H1 (cell line): ENCODE measurements around the gene NUDT2. TPM values are rescaled to one million over a fixed set of nuclear protein-coding genes. Genes with fewer than 3 reads are reported as not detected.

Experiments used
- CTCF ChIA-PET: fragments of 300-600 bp; sonication (Branson Sonifier 250); formaldehyde crosslinking; loops from one replicate; lab custom pipeline; 2021; ENCODE audit not compliant: partially characterized antibody; lab: Charles Lee
- POLR2A ChIA-PET: fragments of 300-600 bp; sonication (Branson Sonifier 250); formaldehyde crosslinking; loops from one replicate; lab custom pipeline; 2021; ENCODE audit warnings: inconsistent platforms; ENCODE audit not compliant: partially characterized antibody; lab: Charles Lee
- DNase-seq, 2 experiments: peaks; one replicate each; pipeline versions ENCODE4 v3.0.0 to v3.0.0-alpha.2; 2010 to 2022; ENCODE audit warnings: low spot score in 2 of 2, low read depth in 1 of 2, mixed read lengths in 1 of 2
- FAIRE-seq: peaks from 2 replicates; lab custom pipeline; 2011; peaks lifted over from hg19 to GRCh38; lab: Jason Lieb, UNC
- H2AFZ ChIP-seq: 2 replicates; pipeline ENCODE4 v1.8.1; 2012; ENCODE audit warnings: low read length, inconsistent platforms
- H2AK5ac ChIP-seq: 2 replicates; pipeline ENCODE4 v1.6.1; 2013; ENCODE audit warnings: low read depth, low read length
- H2BK120ac ChIP-seq: replicated peaks from 2 replicates; pipeline ENCODE3; 2013; ENCODE audit warnings: low read depth, low read length, inconsistent platforms
- H2BK12ac ChIP-seq: 2 replicates; pipeline ENCODE4 v1.6.1; 2013; ENCODE audit warnings: low read depth, low read length
- H2BK15ac ChIP-seq: 2 replicates; pipeline ENCODE4 v1.6.1; 2013; ENCODE audit warnings: low read length
- H2BK20ac ChIP-seq: 2 replicates; pipeline ENCODE4 v1.6.1; 2013; ENCODE audit warnings: low read length
- H2BK5ac ChIP-seq: 2 replicates; pipeline ENCODE4 v1.6.1; 2013; ENCODE audit warnings: low read depth, low read length
- H3K14ac ChIP-seq: 2 replicates; pipeline ENCODE4 v1.6.1; 2013; ENCODE audit warnings: inconsistent platforms; ENCODE audit not compliant: insufficient read length
- H3K18ac ChIP-seq: 2 replicates; pipeline ENCODE4 v1.6.1; 2013; ENCODE audit warnings: low read length; ENCODE audit errors: extremely low read depth
- H3K23ac ChIP-seq: 2 replicates; pipeline ENCODE4 v1.6.1; 2013; ENCODE audit warnings: inconsistent platforms; ENCODE audit not compliant: insufficient read length
- H3K23me2 ChIP-seq: 2 replicates; pipeline ENCODE4 v1.6.1; 2013; ENCODE audit warnings: low read depth, low read length
- H3K27ac ChIP-seq: 2 replicates; pipeline ENCODE4 v1.6.1; 2011; ENCODE audit warnings: low read depth, low read length, inconsistent platforms
- H3K27me3 ChIP-seq, 4 experiments: replicated peaks in 1 of 4; 1 replicate in 1 of 4; 2 replicates in 3 of 4; pipeline versions ENCODE4 v1.6.1 to v1.8.1; 2011 to 2013; ENCODE audit warnings: low read length in 3 of 4, mild to moderate bottlenecking in 3 of 4, inconsistent platforms in 2 of 4, mixed read lengths in 2 of 4, moderate library complexity in 1 of 4; ENCODE audit not compliant: control insufficient read depth in 3 of 4, insufficient read depth in 3 of 4; ENCODE audit errors: extremely low read depth in 1 of 4
- H3K36me3 ChIP-seq, 4 experiments: 2 replicates each; pipeline versions ENCODE4 v1.6.1 to v1.8.1; 2011 to 2013; ENCODE audit warnings: mild to moderate bottlenecking in 4 of 4, low read length in 3 of 4, moderate library complexity in 2 of 4, control low read depth in 1 of 4, inconsistent platforms in 1 of 4; ENCODE audit not compliant: insufficient read depth in 4 of 4, control insufficient read depth in 2 of 4
- H3K4ac ChIP-seq: replicated peaks from 2 replicates; pipeline ENCODE3; 2013; ENCODE audit warnings: low read length, low read depth, mixed read lengths, inconsistent platforms; ENCODE audit not compliant: insufficient read length
- H3K4me1 ChIP-seq, 4 experiments: replicated peaks in 1 of 4; 1 replicate in 1 of 4; 2 replicates in 3 of 4; pipeline versions ENCODE4 v1.6.1 to v1.8.1; 2011 to 2013; ENCODE audit warnings: low read length in 3 of 4, inconsistent platforms in 2 of 4, mixed read lengths in 1 of 4; ENCODE audit not compliant: insufficient read depth in 4 of 4, control insufficient read depth in 3 of 4
- H3K4me2 ChIP-seq, 2 experiments: 2 replicates each; pipeline versions ENCODE4 v1.6.1 to v1.8.1; 2011 to 2013; ENCODE audit warnings: low read depth in 2 of 2, low read length in 2 of 2, control low read depth in 1 of 2, inconsistent platforms in 1 of 2, mild to moderate bottlenecking in 1 of 2; ENCODE audit not compliant: insufficient read depth in 1 of 2
- H3K4me3 ChIP-seq, 4 experiments: fragments of 200-600, 300-600 bp in 1 of 4; sonication (generic), shearing (Covaris generic), sonication (Bioruptor Twin) in 1 of 4; 2 replicates each; pipeline versions ENCODE4 v1.5.1 to v1.8.1; 2011 to 2016; ENCODE audit warnings: low read length in 4 of 4, low read depth in 3 of 4, control low read depth in 2 of 4, inconsistent platforms in 2 of 4, mild to moderate bottlenecking in 2 of 4, mixed read lengths in 1 of 4, moderate library complexity in 1 of 4; ENCODE audit not compliant: insufficient read depth in 2 of 4; ENCODE audit errors: extremely low read depth in 1 of 4
- H3K56ac ChIP-seq: replicated peaks from 2 replicates; pipeline ENCODE3; 2013; ENCODE audit warnings: low read depth, mild to moderate bottlenecking, mixed read lengths, low read length, inconsistent platforms; ENCODE audit not compliant: insufficient read length
- H3K79me1 ChIP-seq: 2 replicates; pipeline ENCODE4 v1.6.1; 2013; ENCODE audit warnings: low read depth, low read length, control low read depth
- H3K79me2 ChIP-seq, 2 experiments: 2 replicates each; pipeline versions ENCODE4 v1.6.1 to v1.8.1; 2012 to 2013; ENCODE audit warnings: low read length in 2 of 2, mild to moderate bottlenecking in 2 of 2, inconsistent platforms in 1 of 2; ENCODE audit not compliant: insufficient read depth in 2 of 2, control insufficient read depth in 1 of 2
- H3K9ac ChIP-seq, 4 experiments: replicated peaks in 1 of 4; 1 replicate in 1 of 4; 2 replicates in 3 of 4; pipeline versions ENCODE4 v1.6.1 to v1.8.1; 2011 to 2013; ENCODE audit warnings: low read depth in 3 of 4, low read length in 3 of 4, control low read depth in 2 of 4, mild to moderate bottlenecking in 2 of 4, moderate library complexity in 2 of 4, inconsistent platforms in 1 of 4; ENCODE audit errors: extremely low read depth in 1 of 4
- H3K9me3 ChIP-seq, 2 experiments: 2 replicates each; pipeline versions ENCODE4 v1.6.1 to v1.8.1; 2012 to 2013; ENCODE audit warnings: mild to moderate bottlenecking in 2 of 2, moderate library complexity in 2 of 2, control low read depth in 1 of 2, inconsistent platforms in 1 of 2, low read depth in 1 of 2, low read length in 1 of 2, mixed read lengths in 1 of 2; ENCODE audit not compliant: insufficient read depth in 2 of 2
- H4K20me1 ChIP-seq, 2 experiments: replicated peaks in 1 of 2; 2 replicates each; pipeline versions ENCODE3 to v1.8.1; 2011 to 2013; ENCODE audit warnings: inconsistent platforms in 2 of 2, low read length in 2 of 2, mild to moderate bottlenecking in 1 of 2; ENCODE audit not compliant: insufficient read depth in 2 of 2, control insufficient read depth in 1 of 2
- H4K5ac ChIP-seq: 2 replicates; pipeline ENCODE4 v1.6.1; 2013; ENCODE audit warnings: low read length, low read depth, mixed read lengths, inconsistent platforms; ENCODE audit not compliant: insufficient read length
- H4K8ac ChIP-seq: 2 replicates; pipeline ENCODE4 v1.8.0; 2013; ENCODE audit warnings: mild to moderate bottlenecking, moderate library complexity, low read length, inconsistent platforms; ENCODE audit not compliant: insufficient read depth; ENCODE audit errors: extremely low read depth
- H4K91ac ChIP-seq: replicated peaks from 2 replicates; pipeline ENCODE3; 2013; ENCODE audit warnings: low read length, mixed read lengths, inconsistent platforms; ENCODE audit not compliant: insufficient read length
- CBX8 ChIP-seq: fragments of 300-800, 300-1000 bp; sonication (generic); IDR thresholded peaks from 2 replicates; pipeline ENCODE4 v1.7.1; 2016; ENCODE audit warnings: low read depth, low read length, borderline replicate concordance
- CREB1 ChIP-seq: IDR thresholded peaks from 2 replicates; pipeline ENCODE4 v1.6.1; 2012; ENCODE audit warnings: inconsistent platforms
- CTBP2 ChIP-seq: IDR thresholded peaks from 2 replicates; pipeline ENCODE4 v1.7.0; 2011; ENCODE audit warnings: borderline replicate concordance, mild to moderate bottlenecking, moderate library complexity, mixed read lengths, low read length; ENCODE audit not compliant: insufficient read depth, insufficient read length
- KDM1A ChIP-seq: fragments of 200-600, 300-600 bp; sonication (generic); IDR thresholded peaks from 2 replicates; pipeline ENCODE4 v1.7.1; 2016; ENCODE audit warnings: mild to moderate bottlenecking, low read length, borderline replicate concordance
- NANOG ChIP-seq: IDR thresholded peaks from 2 replicates; pipeline ENCODE4 v1.6.1; 2011; ENCODE audit warnings: low read length, low read depth, mild to moderate bottlenecking, inconsistent platforms; ENCODE audit not compliant: insufficient read depth, poor library complexity, severe bottlenecking
- RNF2 ChIP-seq: fragments of 200-900, 300-1000 bp; sonication (generic); IDR thresholded peaks from 2 replicates; pipeline ENCODE4 v1.7.1; 2016; ENCODE audit warnings: borderline replicate concordance, low read depth, mild to moderate bottlenecking, antibody characterized with exemption, low read length; ENCODE audit not compliant: poor library complexity, severe bottlenecking; ENCODE audit errors: missing control alignments
- RXRA ChIP-seq: IDR thresholded peaks from 2 replicates; pipeline ENCODE4 v1.6.1; 2011; ENCODE audit warnings: low read depth, mild to moderate bottlenecking, low read length, moderate library complexity; ENCODE audit not compliant: insufficient read depth
- SIN3A ChIP-seq, 2 experiments: IDR thresholded peaks in 1 of 2; conservative IDR thresholded peaks in 1 of 2; 2 replicates each; pipeline ENCODE4 v1.6.1; 2011 to 2012; ENCODE audit warnings: low read length in 2 of 2, improper control_type of control experiment in 1 of 2, low read depth in 1 of 2, mild to moderate bottlenecking in 1 of 2
- SIRT6 ChIP-seq: IDR thresholded peaks from one replicate; pipeline ENCODE4 v1.7.1; 2012; ENCODE audit warnings: low read length, inconsistent platforms
- SP2 ChIP-seq: IDR thresholded peaks from 2 replicates; pipeline ENCODE4 v1.6.1; 2012; ENCODE audit warnings: mild to moderate bottlenecking, low read length, inconsistent platforms
- SUZ12 ChIP-seq: fragments of 200-600 bp; sonication (generic); IDR thresholded peaks from 2 replicates; pipeline ENCODE4 v1.6.1; 2012; ENCODE audit warnings: mild to moderate bottlenecking, inconsistent platforms, low read length, moderate library complexity, mixed read lengths
- TAF1 ChIP-seq: IDR thresholded peaks from 2 replicates; pipeline ENCODE4 v1.6.1; 2011; ENCODE audit warnings: mild to moderate bottlenecking, low read depth, low read length
- YY1 ChIP-seq: IDR thresholded peaks from 2 replicates; pipeline ENCODE4 v1.6.1; 2011; ENCODE audit warnings: low read depth, mild to moderate bottlenecking, low read length
- WGBS, 2 experiments: shearing (Covaris generic) in 1 of 2; methylation state at CpG; one replicate each; pipeline versions ENCODE4 v1.1.6 to v1.1.7; 2013 to 2015; ENCODE audit warnings: low lambda C conversion rate in 2 of 2, mixed read lengths in 2 of 2, inconsistent platforms in 1 of 2, low coverage in 1 of 2, missing lambda C conversion rate in 1 of 2; ENCODE audit not compliant: insufficient replicate concordance in 2 of 2, insufficient coverage in 1 of 2, insufficient read length in 1 of 2; ENCODE audit errors: extremely low coverage in 1 of 2, missing lambda C conversion rate in 1 of 2; 5-methylcytosine and 5-hydroxymethylcytosine counted together
- polyA plus RNA-seq, 7 experiments: library from polyadenylated mRNA; depleted of rRNA in 3 of 7; stranded (reverse) in 5 of 7; unstranded in 2 of 7; fragments of >200 nt in 5 of 7; fragments of 200-250 nt in 2 of 7; gene quantifications; 1 replicate in 5 of 7; 2 replicates in 1 of 7; 4 replicates in 1 of 7; pipeline versions ENCODE4 v1.2.1 to v1.2.3, GENCODE V29; 2011 to 2013; ENCODE audit warnings: missing spikeins in 2 of 7, mixed read lengths in 2 of 7
- total RNA-seq: library from RNA; stranded (reverse); fragmentation: NEBNext Ultra II Directional; extraction: Animal tissue kit (Norgen Biotek cat#: 25700); gene quantifications from 2 replicates; pipeline ENCODE4 v1.2.1, GENCODE V29; 2021

The NUDT2 gene
- total and polyA plus RNA-seq, 2 of the 8 experiments (the other 6 are each of a cell fraction or from before 2014, with no cell fraction given) = 16.7 to 23.7 TPM

GRCh38 chr9:34383904-34384303 lies 54.5 kb downstream of the NUDT2 start:
- no peak overlapping the region for H2BK120ac ChIP-seq
- no peak overlapping the region for H4K91ac ChIP-seq
- no peak overlapping the region for H2BK5ac ChIP-seq
- no peak overlapping the region for H3K14ac ChIP-seq
- H4K20me1 ChIP-seq = no peaks in the 10 kb centered on the region
- peaks cover 3 to 12% (median 4%) of the 10 kb centered on the region in 4 experiments; a peak in 6 of 7 replicates for H3K4me1 ChIP-seq
- no peak overlapping the region for H3K4me3 ChIP-seq
- CTCF ChIA-PET = interaction anchor here (19.4 kb wide), 1 partner anchor 46 kb away, joined by 350 read pairs; no protein-coding TSS in a partner anchor
- DNase-seq (no peak), FAIRE-seq (no peak)
- H3K79me2 ChIP-seq = no peaks in the 10 kb centered on the region
- TF ChIP-seq RNF2 = no peak
- no peak for TF ChIP-seq SP2
- TF ChIP-seq SIRT6 = no peak
- no peak for TF ChIP-seq YY1
- TF ChIP-seq NANOG = no peak
- TF ChIP-seq CBX8 = no peak
- no peak for TF ChIP-seq TAF1
- TF ChIP-seq RXRA = no peak
- TF ChIP-seq KDM1A = no peak
- no peak for TF ChIP-seq SUZ12
- no peak for TF ChIP-seq CREB1
- no peak for TF ChIP-seq SIN3A (conservative IDR thresholded peaks at IDR 0.05 in 1 of 2, IDR thresholded peaks at IDR 0.05 in 1 of 2; ENCODE audit: low read depth in 1 of 2, low read length in 2 of 2)
- no peak for TF ChIP-seq CTBP2
- no peak overlapping the region for H2AFZ ChIP-seq
- H3K9ac ChIP-seq = no peak overlapping the region
- H3K4me2 ChIP-seq = no peak overlapping the region
- peaks cover 3 to 31% (median 28%) of the 10 kb centered on the region in 4 experiments for H3K27me3 ChIP-seq
- no peak overlapping the region for H4K8ac ChIP-seq
- no peak overlapping the region for H3K4ac ChIP-seq
- no peak overlapping the region for H3K23ac ChIP-seq
- H4K5ac ChIP-seq = no peak overlapping the region
- H3K56ac ChIP-seq = no peak overlapping the region
- H2BK20ac ChIP-seq = no peak overlapping the region
- no peaks in the 10 kb centered on the region; a peak in 1 of 8 replicates for H3K36me3 ChIP-seq
- 86% methylated on average over 4 of the region's 4 CpGs; no CpG with 5 or more reads in 1 of the 2 experiments for WGBS, 2 experiments
- no peaks in the 10 kb centered on the region for H3K79me1 ChIP-seq
- H3K23me2 ChIP-seq = peaks cover 20% of the 10 kb centered on the region
- no peak overlapping the region for H2BK12ac ChIP-seq
- H2BK15ac ChIP-seq = no peak overlapping the region
- H3K27ac ChIP-seq = no peak overlapping the region
- POLR2A ChIA-PET = no interaction called here
- no peaks in the 10 kb centered on the region for H3K9me3 ChIP-seq
- no peak overlapping the region for H2AK5ac ChIP-seq
- H3K18ac ChIP-seq = no peak overlapping the region
